Embryonic facial prominence (tissue), 1 donor: ENCODE results near the gene LGALS3BP.
"Not testable (repeated sequence)": the region's sequence is repeated elsewhere in the genome, so short reads cannot be mapped to it uniquely, and the experiment has no call there.

Source experiments
- DNase-seq: peaks from one replicate; pipeline ENCODE4 v3.0.0-alpha.2; 2016; ENCODE audit errors: extremely low spot score

LGALS3BP gene

GRCh38 chr17:78979780-78980623 lies at the start of gene LGALS3BP:
TSS of gene LGALS3BP (minus strand) at chr17:78979923. CDS start at chr17:78977191, 2,732 bp downstream.
- DNase-seq: no peak

DNA sequence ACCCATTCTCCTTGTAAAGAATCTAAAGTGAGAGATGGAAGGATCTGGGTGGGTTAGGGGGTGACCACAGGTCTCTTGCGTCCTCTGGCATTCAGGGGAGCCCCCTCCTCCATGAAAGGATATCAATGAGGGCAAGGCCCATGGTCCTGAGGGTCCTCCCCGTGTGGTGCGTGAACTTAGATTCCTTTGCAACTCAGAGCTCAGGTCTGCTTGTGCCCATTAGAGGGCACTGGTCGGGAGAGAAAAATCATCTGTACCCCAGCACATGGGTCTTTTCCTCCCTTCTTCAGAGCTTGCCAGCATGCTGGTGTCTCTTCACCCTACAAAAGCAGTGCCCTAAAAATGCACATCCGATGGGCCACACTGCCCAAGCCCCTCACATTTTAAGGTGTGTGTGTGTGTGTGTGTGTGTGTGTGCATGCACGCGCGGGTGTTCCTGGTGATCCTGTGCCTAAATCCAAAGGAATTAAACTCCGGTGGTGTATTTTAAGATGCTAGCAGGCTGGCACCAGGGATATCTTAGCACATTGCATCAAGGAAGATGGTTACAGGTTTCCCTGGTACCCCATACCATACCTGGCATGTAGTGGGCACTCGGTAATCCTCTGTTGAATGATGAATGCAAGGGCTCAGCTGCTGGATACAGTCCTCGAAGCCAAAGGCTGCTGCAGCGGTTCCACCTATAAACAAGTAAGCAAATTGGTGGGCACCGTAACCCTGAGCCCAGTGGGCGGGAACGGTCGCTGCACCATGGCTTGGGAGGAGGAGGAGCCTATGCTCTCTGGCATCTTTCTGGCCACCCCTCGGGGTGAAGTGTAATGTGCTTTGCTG lies 49.0 kb upstream of the LGALS3BP start:
- DNase-seq: no peak

DNA sequence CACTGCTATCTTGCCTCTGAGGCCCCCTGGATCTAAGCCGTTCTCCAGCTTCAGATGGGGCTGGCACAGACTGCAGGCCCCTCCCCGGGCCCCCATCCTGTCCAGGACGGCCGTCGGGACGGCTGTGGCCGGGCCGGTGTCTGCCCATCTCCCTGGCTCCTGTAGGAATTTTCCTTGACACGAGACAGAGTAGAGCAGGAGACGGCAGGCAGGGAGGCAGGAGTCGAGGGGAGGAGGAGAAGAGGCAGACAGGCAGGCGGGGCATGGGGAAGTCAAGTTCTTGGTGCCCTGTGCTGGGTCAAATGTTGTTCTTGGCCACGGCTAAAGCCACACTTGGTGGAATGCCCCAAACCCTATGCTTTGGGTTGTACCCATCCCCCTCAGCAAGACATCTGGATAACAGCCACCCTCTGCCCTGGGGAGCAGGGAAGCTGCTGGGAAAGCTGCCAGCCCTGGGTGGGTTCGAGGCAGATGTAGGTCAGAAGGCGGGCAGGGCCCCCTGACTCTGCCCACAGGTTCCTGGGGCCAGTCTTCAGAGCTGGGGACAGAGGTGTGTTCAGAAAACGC lies 48.3 kb upstream of the LGALS3BP start:
- DNase-seq: no peak

DNA sequence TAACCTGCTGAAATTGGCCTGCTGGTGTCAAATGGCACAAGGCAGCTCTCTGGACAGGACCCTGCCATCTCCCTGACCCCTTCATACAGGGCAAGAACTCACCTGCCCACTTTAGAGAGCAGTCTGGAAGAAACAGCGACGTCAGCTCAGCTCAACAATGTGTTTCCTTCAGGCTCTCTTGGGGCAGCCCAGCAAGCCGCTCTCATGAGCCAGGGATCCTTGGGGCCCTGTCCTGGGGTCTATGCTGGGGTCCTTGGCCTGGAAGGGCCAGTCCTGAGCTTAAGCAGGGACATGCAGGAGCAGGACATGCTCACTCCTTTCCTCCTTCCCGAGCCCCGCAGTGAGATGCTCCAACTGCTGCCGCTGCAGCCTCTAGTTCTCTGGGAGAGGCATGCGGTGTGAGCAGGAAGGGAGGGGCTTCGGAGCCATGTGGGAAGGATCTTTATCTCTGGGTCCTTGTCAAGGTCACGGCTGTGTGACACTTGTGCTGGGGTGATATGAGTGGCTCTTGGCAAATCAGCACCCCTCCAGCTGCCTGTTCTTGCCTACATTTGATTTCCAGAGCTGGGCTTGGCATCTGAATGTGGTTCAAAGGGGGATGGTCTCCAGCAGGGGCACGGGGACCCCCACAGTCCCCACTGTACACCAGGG lies 47.7 kb upstream of the LGALS3BP start:
- no peak for DNase-seq

DNA sequence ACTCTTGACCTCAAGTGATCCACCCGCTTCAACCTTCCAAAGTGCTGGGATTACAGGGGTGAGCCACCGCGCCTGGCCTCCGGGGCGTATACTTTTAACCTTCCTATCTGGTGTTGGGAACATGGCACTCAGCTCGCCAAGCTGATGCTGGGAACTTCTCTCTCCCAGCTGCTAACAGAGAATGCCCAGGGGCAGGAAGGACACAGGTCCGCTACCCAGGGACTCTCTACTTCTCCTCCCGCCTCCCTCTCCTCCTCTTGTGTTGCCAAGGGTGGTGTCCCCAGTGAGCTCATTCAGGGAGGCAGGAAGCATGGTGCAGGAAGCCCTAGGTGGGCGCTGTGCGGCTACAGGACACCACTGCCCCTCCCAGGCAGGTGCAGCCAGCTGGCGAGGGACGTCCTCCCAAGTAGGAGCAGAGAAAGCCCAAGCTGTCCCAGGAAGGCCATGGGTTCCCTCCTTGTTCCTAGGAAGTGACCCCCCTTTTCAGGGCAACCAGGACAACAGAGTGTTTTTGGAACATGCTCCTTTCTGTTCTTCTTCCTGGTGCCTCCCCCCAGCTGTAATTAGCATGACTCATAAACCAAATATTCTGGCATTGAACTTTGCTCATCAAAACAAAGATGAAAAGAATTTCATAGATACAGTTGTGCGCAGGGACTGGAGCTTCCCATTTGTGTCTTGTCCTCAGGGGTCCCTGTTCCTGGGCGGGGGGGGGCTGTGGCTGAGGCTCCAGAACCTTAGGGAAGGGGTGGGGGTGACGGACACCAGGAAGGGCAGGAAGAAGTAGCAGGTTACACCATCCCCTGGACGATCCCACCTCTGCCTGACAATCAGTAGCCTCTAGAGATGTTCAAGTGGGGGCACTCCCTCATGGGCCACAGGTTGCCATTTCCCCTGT lies 46.9 kb upstream of the LGALS3BP start:
- DNase-seq: no peak

- DNase-seq: no peak
These were observed 45.4 kb upstream of the LGALS3BP start for GRCh38 chr17:79024901-79025737.

DNA sequence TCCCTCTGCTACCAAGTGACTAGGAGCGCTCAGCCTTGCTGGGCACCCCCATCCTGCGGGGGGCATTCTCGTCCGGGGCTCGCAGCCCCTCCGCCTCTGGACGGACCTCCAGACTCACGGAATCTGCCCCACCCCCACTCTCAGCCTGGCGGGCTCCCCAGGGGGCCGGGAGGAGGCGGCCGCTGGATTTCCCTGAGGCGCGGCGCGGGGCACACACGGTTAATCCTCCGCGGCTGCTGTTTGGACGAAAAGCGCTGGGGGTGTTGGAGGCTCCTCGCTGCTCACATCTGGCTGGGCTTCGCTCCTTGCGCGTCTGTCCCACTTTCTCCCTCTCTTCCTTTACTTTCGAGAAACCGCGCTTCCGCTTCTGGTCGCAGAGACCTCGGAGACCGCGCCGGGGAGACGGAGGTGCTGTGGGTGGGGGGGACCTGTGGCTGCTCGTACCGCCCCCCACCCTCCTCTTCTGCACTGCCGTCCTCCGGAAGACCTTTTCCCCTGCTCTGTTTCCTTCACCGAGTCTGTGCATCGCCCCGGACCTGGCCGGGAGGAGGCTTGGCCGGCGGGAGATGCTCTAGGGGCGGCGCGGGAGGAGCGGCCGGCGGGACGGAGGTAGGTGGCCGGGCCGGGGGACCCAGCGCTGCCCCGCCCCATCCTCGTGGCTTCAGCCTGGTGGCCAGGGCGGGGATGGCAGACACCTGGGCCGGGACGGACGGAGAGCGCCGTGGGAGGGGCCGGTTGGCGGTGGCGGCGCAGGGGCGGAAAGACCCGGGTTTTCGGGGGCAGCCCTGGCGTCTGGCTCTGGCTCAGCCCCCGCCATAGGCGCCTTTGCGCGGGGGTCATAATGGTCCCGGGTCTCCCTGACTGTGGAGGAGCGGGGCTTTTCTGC lies 44.4 kb upstream of the LGALS3BP start, which contains the start of gene C1QTNF1:
C1QTNF1 (plus strand) TSS at position 284 of the 886 bp plus-strand sequence. CDS start 19,800 bp downstream, outside the sequence.
- peak; percentile 47 for DNase-seq

- DNase-seq: no peak
These were observed 43.5 kb upstream of the LGALS3BP start for GRCh38 chr17:79023180-79023705.

- DNase-seq: no peak
These were observed 42.8 kb upstream of the LGALS3BP start for GRCh38 chr17:79022507-79022991.

GRCh38 chr17:79021929-79022328 lies 42.2 kb upstream of the LGALS3BP start:
- DNase-seq: not testable (repeated sequence)

DNA sequence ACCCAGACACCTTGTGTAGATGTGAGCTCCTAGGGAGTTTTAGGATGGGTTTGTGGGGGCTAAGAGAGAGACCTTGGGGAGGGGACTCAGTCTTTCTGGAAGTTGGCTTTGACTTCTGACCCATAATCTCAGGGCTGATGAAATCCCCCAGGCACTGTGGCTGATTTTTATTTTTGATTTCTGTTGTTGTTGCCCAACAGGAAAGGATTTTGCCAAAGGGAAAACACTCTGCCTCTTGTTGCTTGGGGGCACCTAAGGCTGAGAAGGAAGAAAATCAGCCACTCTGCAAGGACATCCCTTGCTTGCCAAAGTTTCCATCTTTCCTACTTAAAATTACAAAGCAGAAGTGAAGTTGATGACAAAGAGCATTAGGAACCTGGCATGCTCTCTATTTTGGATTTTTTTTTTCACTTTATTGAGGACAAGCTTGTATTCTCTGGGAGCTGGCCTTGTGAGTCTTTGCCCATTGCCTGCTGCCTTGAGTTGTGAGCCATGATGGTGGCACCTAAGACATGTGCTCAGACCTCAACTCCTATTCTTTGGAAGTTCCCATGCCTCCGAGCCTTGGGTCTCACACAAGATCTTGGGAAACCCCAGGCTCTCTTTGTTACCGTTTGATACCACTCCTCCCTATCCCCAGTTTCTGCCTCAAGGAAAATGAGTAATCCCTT lies 41.0 kb upstream of the LGALS3BP start:
- DNase-seq: no peak

GRCh38 chr17:79019632-79020584 lies 40.2 kb upstream of the LGALS3BP start:
- peak; percentile 27 for DNase-seq

GRCh38 chr17:79019261-79019631 lies 39.5 kb upstream of the LGALS3BP start:
- DNase-seq: no peak

GRCh38 chr17:79018370-79018695 lies 38.6 kb upstream of the LGALS3BP start:
- no peak for DNase-seq

DNA sequence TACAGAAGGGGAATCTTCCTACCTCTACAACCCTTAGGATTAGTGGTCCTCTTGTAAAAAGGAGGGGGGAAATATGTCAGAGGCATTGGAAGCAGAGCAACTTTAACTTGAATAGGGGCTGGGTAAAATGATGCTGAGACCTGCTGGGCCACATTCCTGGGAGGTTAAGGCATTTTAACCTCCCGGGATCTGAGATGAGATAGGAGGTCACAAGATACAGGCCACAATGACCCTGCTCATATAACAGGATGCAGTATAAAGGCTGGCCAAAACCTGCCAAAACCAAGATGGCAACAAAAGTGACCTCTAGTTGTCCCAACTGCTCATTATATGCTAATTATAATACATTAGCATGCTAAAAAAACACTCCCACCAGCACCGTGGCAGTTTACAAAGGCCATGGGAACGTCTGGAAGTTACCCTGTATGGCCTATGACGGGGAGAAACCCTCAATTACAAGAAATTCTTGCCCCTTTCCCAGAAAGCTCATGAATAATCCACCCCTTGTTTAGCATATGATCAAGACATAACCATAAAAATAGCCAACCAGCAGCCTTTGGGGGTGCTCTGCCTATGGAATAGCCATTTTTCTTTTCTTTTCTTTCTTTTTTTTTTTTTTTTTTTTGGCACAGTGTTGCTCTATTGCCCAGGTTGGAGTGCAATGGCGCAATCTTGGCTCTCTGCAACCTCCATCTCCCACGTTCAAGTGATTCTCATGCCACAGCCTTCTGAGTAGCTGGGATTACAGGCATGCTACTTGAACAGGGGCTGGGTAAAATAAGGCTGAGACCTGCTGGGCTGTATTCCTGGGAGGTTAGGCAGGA lies 38.0 kb upstream of the LGALS3BP start:
- no peak for DNase-seq
